Psoas muscle (tissue), 7 donors: Measurements from ENCODE around the gene RARB. TPM values are rescaled to one million over a fixed set of nuclear protein-coding genes. Genes with fewer than 3 reads are reported as not detected.

Experiments used
- polyA plus RNA-seq, 3 donors: library from polyadenylated mRNA; stranded (reverse); fragments of 200-250 nt; gene quantifications; one replicate each; pipeline ENCODE4 v1.2.3, GENCODE V29; 2013
- total RNA-seq, 4 donors: library from RNA; stranded (reverse); fragmentation: NEBNext Ultra II Directional in 2 of 4; extraction: Animal tissue kit (Norgen Biotek cat#: 25700) in 2 of 4; gene quantifications; one replicate each; pipeline versions ENCODE4 v1.2.1 to v1.2.4, GENCODE V29; 2021 to 2023
- donor health status: healthy with polysubstance abuse.
- donor health status: DM: no; HTN: no; CAD: no; lungs with moderate emphysema.
- donor health status: Bipolar disorder and iron deficiency.
- donor health status: healthy.
- donor health status: DM: no; HTN: no; CAD: no.
- donor health status: DM: no; HTN: no; CAD: no.
- donor health status: DM: yes; HTN: yes; CAD: no.

RARB gene
- total and polyA plus RNA-seq, 7 donors = 1.1 to 5.4 (median 1.9) TPM

Other genes with a start within 250 kb of the RARB start
- 10 to 100 TPM; 50.6 to 84.8 (median 70.1) TPM for gene TOP2B, start 236.6 kb downstream of the RARB start, total RNA-seq
- gene TOP2B, start 236.6 kb downstream of the RARB start, polyA plus RNA-seq = 10 to 100 TPM; 39.3 to 73.8 (median 45.3) TPM